GM12878 (cell line): ENCODE data around the gene SCLT1. TPM values are rescaled to one million over a fixed set of nuclear protein-coding genes. Genes with fewer than 3 reads are reported as not detected.
A peak's percentile ranks its signal among the peaks of the same experiment; 100 is the strongest.

Experiments used
- ASH2L ChIP-seq: fragments of 300-600, 200-600 bp; sonication (generic); IDR thresholded peaks from 2 replicates; pipeline ENCODE4 v1.6.1; 2017; ENCODE audit warnings: low read depth, mild to moderate bottlenecking, borderline replicate concordance
- BHLHE40 ChIP-seq, 2 experiments: fragments of 450-650 bp in 1 of 2; IDR thresholded peaks; 2 replicates each; pipeline ENCODE4 v1.6.1; 2011 to 2017; ENCODE audit warnings: low read depth in 2 of 2, borderline replicate concordance in 1 of 2, improper control_type of control experiment in 1 of 2, low read length in 1 of 2, mild to moderate bottlenecking in 1 of 2
- CBFB ChIP-seq: IDR thresholded peaks from 2 replicates; pipeline ENCODE4 v1.6.1; 2016; ENCODE audit warnings: antibody characterized with exemption, low read depth
- CBX3 ChIP-seq: fragments of 200-600 bp; sonication (generic); IDR thresholded peaks from 2 replicates; pipeline ENCODE4 v1.6.1; 2016; ENCODE audit warnings: low read depth, borderline replicate concordance
- EP300 ChIP-seq, 2 experiments: fragments of 150-350 bp in 1 of 2; IDR thresholded peaks; 2 replicates each; pipeline ENCODE4 v1.6.1; 2011 to 2012; ENCODE audit warnings: low read depth in 2 of 2, low read length in 2 of 2, borderline replicate concordance in 1 of 2, improper control_type of control experiment in 1 of 2, inconsistent platforms in 1 of 2; ENCODE audit not compliant: control insufficient read depth in 1 of 2
- ESRRA ChIP-seq: IDR thresholded peaks from 2 replicates; pipeline ENCODE4 v1.6.1; 2012; ENCODE audit warnings: mild to moderate bottlenecking, low read length, improper control_type of control experiment
- GATAD2B ChIP-seq: fragments of 450-650 bp; conservative IDR thresholded peaks from 2 replicates; pipeline ENCODE4 v1.6.1; 2017; ENCODE audit warnings: low read depth, mild to moderate bottlenecking, moderate library complexity
- JUNB ChIP-seq: IDR thresholded peaks from 2 replicates; pipeline ENCODE4 v1.6.1; 2016; ENCODE audit warnings: antibody characterized with exemption, mild to moderate bottlenecking
- KAT2A ChIP-seq: conservative IDR thresholded peaks from 2 replicates; pipeline ENCODE4 v1.6.1; 2011; ENCODE audit warnings: low read depth, low read length; ENCODE audit not compliant: control insufficient read depth
- KLF5 ChIP-seq: fragments of 450-650 bp; IDR thresholded peaks from 2 replicates; pipeline ENCODE4 v1.6.1; 2014; ENCODE audit warnings: mild to moderate bottlenecking; ENCODE audit not compliant: partially characterized antibody
- MTA3 ChIP-seq: IDR thresholded peaks from 2 replicates; pipeline ENCODE4 v1.6.1; 2012; ENCODE audit warnings: low read length, inconsistent platforms, borderline replicate concordance
- MXI1 ChIP-seq: fragments of 150-350 bp; IDR thresholded peaks from 2 replicates; pipeline ENCODE4 v1.6.1; 2011; ENCODE audit warnings: low read depth, mild to moderate bottlenecking, inconsistent platforms, low read length, improper control_type of control experiment
- PAX8 ChIP-seq: fragments of 450-650 bp; IDR thresholded peaks from 2 replicates; pipeline ENCODE4 v1.6.1; 2017; ENCODE audit warnings: mild to moderate bottlenecking, moderate library complexity
- POLR2AphosphoS2 ChIP-seq: IDR thresholded peaks from 2 replicates; pipeline ENCODE4 v1.6.1; 2011; ENCODE audit warnings: low read depth, mild to moderate bottlenecking, low read length, improper control_type of control experiment, moderate library complexity
- RAD51 ChIP-seq: fragments of 450-650 bp; IDR thresholded peaks from 2 replicates; pipeline ENCODE4 v1.6.1; 2016; ENCODE audit warnings: moderate library complexity, mild to moderate bottlenecking, inconsistent platforms
- RB1 ChIP-seq: fragments of 450-650 bp; formaldehyde crosslinking; IDR thresholded peaks from 2 replicates; pipeline ENCODE4 v1.6.1; 2017; ENCODE audit warnings: mild to moderate bottlenecking, borderline replicate concordance
- SIN3A ChIP-seq: IDR thresholded peaks from 2 replicates; pipeline ENCODE4 v1.6.1; 2012; ENCODE audit warnings: low read depth, low read length, improper control_type of control experiment
- SREBF2 ChIP-seq: IDR thresholded peaks from 2 replicates; pipeline ENCODE4 v1.6.1; 2012; ENCODE audit warnings: mild to moderate bottlenecking, low read length
- TCF3 ChIP-seq: IDR thresholded peaks from 2 replicates; pipeline ENCODE4 v1.6.1; 2012; ENCODE audit warnings: low read depth, mild to moderate bottlenecking, low read length, borderline replicate concordance; ENCODE audit not compliant: insufficient read depth
- YY1 ChIP-seq: IDR thresholded peaks from 2 replicates; pipeline ENCODE4 v1.6.1; 2011; ENCODE audit warnings: low read depth, mild to moderate bottlenecking, low read length
- ZBED1 ChIP-seq: IDR thresholded peaks from 2 replicates; pipeline ENCODE4 v1.6.1; 2016; ENCODE audit warnings: borderline replicate concordance
- ZNF217 ChIP-seq: fragments of 450-650 bp; IDR thresholded peaks from 2 replicates; pipeline ENCODE4 v1.6.1; 2017; ENCODE audit warnings: antibody characterized with exemption, mild to moderate bottlenecking
- ZNF274 ChIP-seq: IDR thresholded peaks from one replicate; pipeline ENCODE4 v1.8.0; 2011; ENCODE audit not compliant: insufficient read length, insufficient read depth
- polyA plus RNA-seq, 11 experiments: library from polyadenylated mRNA; depleted of rRNA in 4 of 11; unstranded in 6 of 11; stranded (reverse) in 5 of 11; fragments of >200 nt; fragmentation: Nextera tagmentation in 4 of 11; fragmentation: Illumina TruSeq in 1 of 11; extraction: Ambion mirVana in 4 of 11; extraction: Trizol in 1 of 11; gene quantifications; 1 replicate in 1 of 11; 2 replicates in 10 of 11; pipeline versions ENCODE4 v1.2.1 to v1.2.3, GENCODE V29; 2011 to 2016; ENCODE audit warnings: inconsistent platforms in 2 of 11, missing spikeins in 2 of 11, low read depth in 1 of 11
- total RNA-seq, 4 experiments: library from RNA; depleted of rRNA in 3 of 4; stranded (reverse); fragments of >200 nt in 3 of 4; fragmentation: Illumina TruSeq in 1 of 4; extraction: Trizol in 1 of 4; gene quantifications; 2 replicates each; pipeline versions ENCODE4 v1.2.1 to v1.2.3, GENCODE V29; 2013 to 2021
- TF ChIP-seq, protein P1 (sequence below): fragments of 450-650 bp; IDR thresholded peaks from 2 replicates; pipeline ENCODE4 v1.6.1; 2017; ENCODE audit warnings: antibody characterized with exemption, mild to moderate bottlenecking, moderate library complexity
- TF ChIP-seq, protein P2 (sequence below): IDR thresholded peaks from 2 replicates; pipeline ENCODE4 v1.6.1; 2011; ENCODE audit warnings: low read depth, mild to moderate bottlenecking, low read length, moderate library complexity, borderline replicate concordance; ENCODE audit errors: extremely low read depth
- TF ChIP-seq, protein P3 (sequence below): IDR thresholded peaks from 2 replicates; pipeline ENCODE4 v1.6.1; 2011; ENCODE audit warnings: borderline replicate concordance, low read depth, mild to moderate bottlenecking, moderate library complexity, mixed read lengths, low read length; ENCODE audit not compliant: insufficient read depth; ENCODE audit errors: extremely low read length

SCLT1 gene
- total and polyA plus RNA-seq, 10 of the 15 experiments (the other 5 are each of a cell fraction or from before 2014, with no cell fraction given) = 7.8 to 31.4 (median 19.6) TPM

DNA sequence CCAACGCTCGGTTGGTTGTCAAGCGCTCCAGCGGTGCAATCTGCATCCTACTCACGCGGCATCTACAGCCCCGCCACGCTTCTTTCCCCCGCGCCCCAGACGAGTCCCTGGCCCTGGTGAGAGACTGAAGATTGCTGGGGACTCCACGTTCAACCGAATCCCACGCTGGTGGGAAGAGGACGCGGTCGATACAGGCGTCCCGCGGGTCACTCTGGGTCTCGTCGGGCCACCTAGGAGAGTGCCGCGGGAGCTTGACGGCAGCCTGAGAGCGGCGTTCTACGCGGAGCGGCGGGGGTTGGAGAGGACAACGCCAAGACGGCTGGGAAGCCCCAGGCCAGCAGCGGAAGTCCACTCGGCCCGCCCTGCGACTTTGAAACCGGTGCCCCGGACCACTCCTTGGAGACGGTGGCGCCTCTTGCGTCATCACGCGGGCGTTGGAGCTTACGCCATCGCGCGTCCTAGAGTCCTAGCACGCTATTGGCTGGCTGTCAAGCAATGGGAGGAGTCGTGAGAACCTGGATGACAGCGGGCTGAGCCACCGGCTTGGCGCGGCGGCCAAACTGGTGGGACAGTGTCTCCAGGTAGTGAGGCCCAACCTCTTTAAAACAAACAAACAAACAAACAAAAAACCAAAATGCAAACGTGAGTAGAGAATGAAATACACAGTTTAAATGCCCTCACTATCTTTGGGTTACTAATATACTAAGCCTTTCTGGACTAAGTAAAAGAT, at the start of gene SCLT1 (continued):
- TF ChIP-seq JUNB (no peak), MTA3 (no peak), ASH2L (0 out of 2 replicates have a peak, but pooled peaks have one; percentile 84), KLF5 (no peak), POLR2AphosphoS2 (no peak), SREBF2 (no peak), CBX3 (no peak), RAD51 (no peak), EP300 (IDR thresholded peaks at IDR 0.05; ENCODE audit: borderline replicate concordance in 1 of 2, control insufficient read depth in 1 of 2, low read depth in 2 of 2, low read length in 2 of 2) (no peak), PAX8 (no peak), ESRRA (no peak), GATAD2B (peak; percentile 90), RB1 (no peak; the same call in 1 of the 2 replicates), ZNF217 (no peak), MXI1 (no peak; the same call in 1 of the 2 replicates), TCF3 (0 out of 2 replicates have a peak, but pooled peaks have one; percentile 42), KAT2A (no peak), YY1 (peak; percentile 23; the same call in 1 of the 2 replicates), CBFB (no peak; the same call in 1 of the 2 replicates), ZNF274 (no peak), SIN3A (peak; percentile 87), BHLHE40 (IDR thresholded peaks at IDR 0.05; ENCODE audit: borderline replicate concordance in 1 of 2, low read depth in 2 of 2, low read length in 1 of 2) (peak; percentile 21 to 49; a peak in 1 of 4 replicates), ZBED1 (no peak)
- TF ChIP-seq, protein P1, sequence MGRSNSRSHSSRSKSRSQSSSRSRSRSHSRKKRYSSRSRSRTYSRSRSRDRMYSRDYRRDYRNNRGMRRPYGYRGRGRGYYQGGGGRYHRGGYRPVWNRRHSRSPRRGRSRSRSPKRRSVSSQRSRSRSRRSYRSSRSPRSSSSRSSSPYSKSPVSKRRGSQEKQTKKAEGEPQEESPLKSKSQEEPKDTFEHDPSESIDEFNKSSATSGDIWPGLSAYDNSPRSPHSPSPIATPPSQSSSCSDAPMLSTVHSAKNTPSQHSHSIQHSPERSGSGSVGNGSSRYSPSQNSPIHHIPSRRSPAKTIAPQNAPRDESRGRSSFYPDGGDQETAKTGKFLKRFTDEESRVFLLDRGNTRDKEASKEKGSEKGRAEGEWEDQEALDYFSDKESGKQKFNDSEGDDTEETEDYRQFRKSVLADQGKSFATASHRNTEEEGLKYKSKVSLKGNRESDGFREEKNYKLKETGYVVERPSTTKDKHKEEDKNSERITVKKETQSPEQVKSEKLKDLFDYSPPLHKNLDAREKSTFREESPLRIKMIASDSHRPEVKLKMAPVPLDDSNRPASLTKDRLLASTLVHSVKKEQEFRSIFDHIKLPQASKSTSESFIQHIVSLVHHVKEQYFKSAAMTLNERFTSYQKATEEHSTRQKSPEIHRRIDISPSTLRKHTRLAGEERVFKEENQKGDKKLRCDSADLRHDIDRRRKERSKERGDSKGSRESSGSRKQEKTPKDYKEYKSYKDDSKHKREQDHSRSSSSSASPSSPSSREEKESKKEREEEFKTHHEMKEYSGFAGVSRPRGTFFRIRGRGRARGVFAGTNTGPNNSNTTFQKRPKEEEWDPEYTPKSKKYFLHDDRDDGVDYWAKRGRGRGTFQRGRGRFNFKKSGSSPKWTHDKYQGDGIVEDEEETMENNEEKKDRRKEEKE = no peak
- TF ChIP-seq, protein P2, sequence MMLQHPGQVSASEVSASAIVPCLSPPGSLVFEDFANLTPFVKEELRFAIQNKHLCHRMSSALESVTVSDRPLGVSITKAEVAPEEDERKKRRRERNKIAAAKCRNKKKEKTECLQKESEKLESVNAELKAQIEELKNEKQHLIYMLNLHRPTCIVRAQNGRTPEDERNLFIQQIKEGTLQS = no peak
- TF ChIP-seq, protein P3, sequence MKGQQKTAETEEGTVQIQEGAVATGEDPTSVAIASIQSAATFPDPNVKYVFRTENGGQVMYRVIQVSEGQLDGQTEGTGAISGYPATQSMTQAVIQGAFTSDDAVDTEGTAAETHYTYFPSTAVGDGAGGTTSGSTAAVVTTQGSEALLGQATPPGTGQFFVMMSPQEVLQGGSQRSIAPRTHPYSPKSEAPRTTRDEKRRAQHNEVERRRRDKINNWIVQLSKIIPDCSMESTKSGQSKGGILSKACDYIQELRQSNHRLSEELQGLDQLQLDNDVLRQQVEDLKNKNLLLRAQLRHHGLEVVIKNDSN = no peak
